Muscle layer of colon (tissue), 2 donors: ENCODE results near the gene STON2.

Experiments used
- H3K27ac ChIP-seq: one replicate; pipeline ENCODE4 v1.7.0; 2013; ENCODE audit warnings: low read depth, mild to moderate bottlenecking, low read length, moderate library complexity
- H3K27me3 ChIP-seq, 2 donors: one replicate each; pipeline ENCODE4 v1.7.0; 2013; ENCODE audit warnings: low read length in 2 of 2, mild to moderate bottlenecking in 2 of 2; ENCODE audit not compliant: insufficient read depth in 2 of 2, control insufficient read depth in 1 of 2
- H3K36me3 ChIP-seq: one replicate; pipeline ENCODE4 v1.7.0; 2013; ENCODE audit warnings: mild to moderate bottlenecking, low read length; ENCODE audit not compliant: insufficient read depth
- H3K4me1 ChIP-seq: one replicate; pipeline ENCODE4 v1.7.0; 2013; ENCODE audit warnings: mild to moderate bottlenecking, low read length; ENCODE audit not compliant: insufficient read depth
- H3K4me3 ChIP-seq, 2 donors: one replicate each; pipeline ENCODE4 v1.7.0; 2013; ENCODE audit warnings: low read length in 2 of 2, low read depth in 1 of 2, mild to moderate bottlenecking in 1 of 2, moderate library complexity in 1 of 2
- H3K9ac ChIP-seq: one replicate; pipeline ENCODE4 v1.7.0; 2013; ENCODE audit warnings: low read length
- H3K9me3 ChIP-seq: one replicate; pipeline ENCODE4 v1.7.0; 2013; ENCODE audit warnings: mild to moderate bottlenecking, low read length
- donor health status: abdominal sarcoma.
- donor health status: Adenocarcinoma of cecum.

The STON2 gene

GRCh38 chr14:81295958-81296923 is 103.9 kb downstream of the STON2 start:
- Histone ChIP-seq H3K36me3 (no peaks in the 10 kb centered on the region), H3K27me3 (no peaks in the 10 kb centered on the region), H3K9ac (no peak overlapping the region), H3K4me3 (no peak overlapping the region), H3K27ac (no peak overlapping the region), H3K4me1 (no peaks in the 10 kb centered on the region), H3K9me3 (no peaks in the 10 kb centered on the region)

- H3K9me3 ChIP-seq: no peaks in the 10 kb centered on the region
- no peak overlapping the region for H3K4me3 ChIP-seq
- H3K4me1 ChIP-seq: no peaks in the 10 kb centered on the region
- no peak overlapping the region for H3K9ac ChIP-seq
- no peaks in the 10 kb centered on the region for H3K36me3 ChIP-seq
- no peaks in the 10 kb centered on the region for H3K27me3 ChIP-seq
- no peak overlapping the region for H3K27ac ChIP-seq
Observed at GRCh38 chr14:81289516-81289915, 110.6 kb downstream of the STON2 start.

GRCh38 chr14:81286574-81287370 is 113.4 kb downstream of the STON2 start:
- H3K9ac ChIP-seq: no peak overlapping the region

GRCh38 chr14:81285245-81285644 is 114.9 kb downstream of the STON2 start:
- H3K9ac ChIP-seq: no peak overlapping the region
- H3K27ac ChIP-seq: no peak overlapping the region
- H3K4me1 ChIP-seq: no peaks in the 10 kb centered on the region
- no peaks in the 10 kb centered on the region for H3K27me3 ChIP-seq
- no peaks in the 10 kb centered on the region for H3K36me3 ChIP-seq
- H3K4me3 ChIP-seq: no peak overlapping the region
- no peaks in the 10 kb centered on the region for H3K9me3 ChIP-seq

More at GRCh38 chr14:81286574-81287370, 113.4 kb downstream of the STON2 start:
- Histone ChIP-seq H3K27me3 (no peaks in the 10 kb centered on the region), H3K4me3 (no peak overlapping the region), H3K27ac (no peak overlapping the region), H3K9me3 (no peaks in the 10 kb centered on the region), H3K4me1 (no peaks in the 10 kb centered on the region), H3K36me3 (no peaks in the 10 kb centered on the region)

- no peaks in the 10 kb centered on the region for H3K4me1 ChIP-seq
Observed at GRCh38 chr14:81281332-81281731, 118.8 kb downstream of the STON2 start.

GRCh38 chr14:81280136-81280791 is 119.9 kb downstream of the STON2 start:
- Histone ChIP-seq H3K27me3 (no peaks in the 10 kb centered on the region), H3K9ac (no peak overlapping the region), H3K4me3 (no peak overlapping the region), H3K4me1 (no peaks in the 10 kb centered on the region), H3K27ac (no peak overlapping the region), H3K36me3 (no peaks in the 10 kb centered on the region), H3K9me3 (no peaks in the 10 kb centered on the region)

More at GRCh38 chr14:81281332-81281731, 118.8 kb downstream of the STON2 start:
- H3K9ac ChIP-seq: no peak overlapping the region
- no peaks in the 10 kb centered on the region for H3K27me3 ChIP-seq
- no peak overlapping the region for H3K4me3 ChIP-seq
- H3K9me3 ChIP-seq: no peaks in the 10 kb centered on the region
- no peaks in the 10 kb centered on the region for H3K36me3 ChIP-seq
- H3K27ac ChIP-seq: no peak overlapping the region

- H3K9me3 ChIP-seq: no peaks in the 10 kb centered on the region
- H3K4me3 ChIP-seq: no peak overlapping the region
- H3K27me3 ChIP-seq: no peaks in the 10 kb centered on the region
- no peak overlapping the region for H3K27ac ChIP-seq
- no peaks in the 10 kb centered on the region for H3K36me3 ChIP-seq
- H3K9ac ChIP-seq: no peak overlapping the region
- no peaks in the 10 kb centered on the region for H3K4me1 ChIP-seq
Observed at GRCh38 chr14:81277096-81277495, 123.0 kb downstream of the STON2 start.

- Histone ChIP-seq H3K27ac (no peak overlapping the region), H3K27me3 (no peaks in the 10 kb centered on the region), H3K9me3 (no peaks in the 10 kb centered on the region), H3K9ac (no peak overlapping the region), H3K4me1 (no peaks in the 10 kb centered on the region), H3K36me3 (no peaks in the 10 kb centered on the region), H3K4me3 (no peak overlapping the region)
Observed at GRCh38 chr14:81276073-81277069, 123.8 kb downstream of the STON2 start.

- Histone ChIP-seq H3K36me3 (no peaks in the 10 kb centered on the region), H3K27ac (no peak overlapping the region), H3K27me3 (no peaks in the 10 kb centered on the region), H3K4me3 (no peak overlapping the region), H3K4me1 (no peaks in the 10 kb centered on the region), H3K9me3 (no peaks in the 10 kb centered on the region), H3K9ac (no peak overlapping the region)
Observed at GRCh38 chr14:81275305-81276072, 124.6 kb downstream of the STON2 start.

GRCh38 chr14:81273961-81274575 is 126.1 kb downstream of the STON2 start:
- H3K27me3 ChIP-seq: no peaks in the 10 kb centered on the region
- H3K9me3 ChIP-seq: no peaks in the 10 kb centered on the region
- no peaks in the 10 kb centered on the region for H3K4me1 ChIP-seq
- no peak overlapping the region for H3K9ac ChIP-seq
- no peak overlapping the region for H3K27ac ChIP-seq
- H3K4me3 ChIP-seq: no peak overlapping the region
- no peaks in the 10 kb centered on the region for H3K36me3 ChIP-seq
